Thyroid gland (tissue), 4 donors: ENCODE measurements around the gene RAB40B.

Experiments used
- CTCF ChIP-seq, 6 experiments: fragments of 200-600 bp in 3 of 6; fragments of 450-650 bp in 3 of 6; sonication (generic) in 3 of 6; IDR thresholded peaks; one replicate each; pipeline ENCODE4 v1.5.1; 2016 to 2019; ENCODE audit warnings: antibody characterized with exemption in 6 of 6, mild to moderate bottlenecking in 2 of 6, inconsistent platforms in 1 of 6, moderate library complexity in 1 of 6
- POLR2A ChIP-seq, 2 donors: fragments of 450-650 bp; IDR thresholded peaks; one replicate each; pipeline ENCODE4 v1.6.1; 2017; ENCODE audit warnings: antibody characterized with exemption in 2 of 2, mild to moderate bottlenecking in 2 of 2, moderate library complexity in 1 of 2

GRCh38 chr17:82691714-82692113, 6.8 kb downstream of the RAB40B start:
- TF ChIP-seq CTCF (IDR thresholded peaks at IDR 0.05) (no peak), POLR2A (IDR thresholded peaks at IDR 0.05) (no peak)
